Measurements from ENCODE around the gene CCDC12.

The CCDC12 gene

DNA sequence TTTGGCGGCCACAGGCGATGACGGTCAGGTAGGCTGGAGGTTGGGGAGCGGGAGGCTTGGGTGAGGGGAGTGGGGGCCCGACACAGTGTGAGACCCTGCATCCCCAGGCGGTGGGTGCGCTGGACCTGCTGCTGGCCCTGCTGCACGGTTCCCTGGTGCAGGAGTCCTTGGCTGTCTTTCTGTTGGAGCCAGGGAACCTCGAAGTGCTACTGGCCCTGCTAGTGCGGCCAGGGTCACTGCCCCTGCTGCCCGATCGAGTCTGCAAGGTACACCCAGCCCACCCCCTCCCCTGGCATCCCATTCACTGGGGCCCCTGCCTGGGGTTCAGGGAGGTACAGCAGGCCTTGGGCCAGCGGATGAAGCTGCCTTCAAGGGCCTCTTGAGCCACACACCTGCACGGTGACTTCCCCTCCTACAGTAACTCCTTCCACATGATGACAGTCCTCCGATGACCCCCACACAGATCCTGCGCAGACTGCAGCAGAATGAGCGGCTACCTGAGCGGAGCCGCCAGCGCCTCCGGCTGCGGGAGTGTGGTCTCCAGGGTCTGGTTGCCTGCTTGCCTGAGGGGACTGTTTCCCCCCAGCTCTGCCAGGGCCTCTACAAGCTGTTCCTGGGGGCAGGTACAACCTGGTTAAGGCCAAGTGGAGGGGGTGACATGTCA, 22.4 kb upstream of the CCDC12 start:
- no peak for DNase-seq (ENCODE audit: low read depth)
- TF ChIP-seq MYC (IDR thresholded peaks at IDR 0.05; ENCODE audit: low read depth, low read length) (no peak), MAX (IDR thresholded peaks at IDR 0.05; ENCODE audit: low read depth, low read length) (no peak), POLR2A (IDR thresholded peaks at IDR 0.05; ENCODE audit: extremely low read depth, insufficient read length) (no peak), CTCF (IDR thresholded peaks at IDR 0.05; ENCODE audit: low read depth, low read length) (no peak)
- no peak overlapping the region for H3K4me3 ChIP-seq (ENCODE audit: low read depth, low read length)

DNA sequence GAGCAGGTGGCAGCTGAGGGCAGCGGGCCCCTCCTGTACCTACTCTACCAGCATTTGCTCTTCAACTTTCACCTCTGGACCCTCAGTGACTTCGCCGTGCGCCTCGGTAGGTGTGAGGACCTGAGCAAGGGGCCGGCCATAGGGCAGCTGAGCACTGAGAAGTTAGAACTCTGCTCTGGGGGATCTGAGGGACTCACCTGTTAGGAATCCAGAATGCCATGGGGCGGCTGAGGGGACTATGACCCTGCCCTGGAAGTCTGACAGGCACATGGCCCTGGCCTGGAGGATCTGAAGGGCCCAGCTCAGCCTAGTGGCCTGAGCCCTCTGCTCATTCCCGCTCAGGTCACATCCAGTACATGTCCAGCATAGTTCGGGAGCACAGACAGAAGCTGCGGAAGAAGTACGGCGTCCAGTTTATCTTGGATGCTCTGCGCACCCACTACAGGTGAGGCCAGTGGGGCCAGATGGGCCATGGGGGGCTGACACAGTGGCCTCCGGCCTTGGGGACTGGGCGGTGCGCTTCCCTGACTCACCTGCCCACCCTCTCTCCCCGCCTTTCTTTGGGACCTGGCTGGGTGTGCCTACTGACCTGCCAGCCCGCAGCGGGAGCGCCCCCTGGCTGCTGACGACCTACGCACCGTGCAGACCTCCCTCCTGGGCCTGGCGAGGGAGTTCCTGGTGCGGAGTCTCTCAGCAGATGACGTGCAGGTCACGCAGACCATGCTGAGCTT, 21.7 kb upstream of the CCDC12 start:
- TF ChIP-seq POLR2A (IDR thresholded peaks at IDR 0.05; ENCODE audit: extremely low read depth, insufficient read length) (no peak), MYC (IDR thresholded peaks at IDR 0.05; ENCODE audit: low read depth, low read length) (no peak), CTCF (IDR thresholded peaks at IDR 0.05; ENCODE audit: low read depth, low read length) (peak; percentile 76), MAX (IDR thresholded peaks at IDR 0.05; ENCODE audit: low read depth, low read length) (no peak)
- no peak overlapping the region for H3K4me3 ChIP-seq (ENCODE audit: low read depth, low read length)
- DNase-seq (ENCODE audit: low read depth) = peak; percentile 73

- DNase-seq (ENCODE audit: low read depth) = no peak
- TF ChIP-seq MYC (IDR thresholded peaks at IDR 0.05; ENCODE audit: low read depth, low read length) (no peak), MAX (IDR thresholded peaks at IDR 0.05; ENCODE audit: low read depth, low read length) (no peak), CTCF (IDR thresholded peaks at IDR 0.05; ENCODE audit: low read depth, low read length) (no peak), POLR2A (IDR thresholded peaks at IDR 0.05; ENCODE audit: extremely low read depth, insufficient read length) (no peak)
- H3K4me3 ChIP-seq (ENCODE audit: low read depth, low read length) = no peak overlapping the region
Observed at GRCh38 chr3:46997453-46998091, 21.0 kb upstream of the CCDC12 start.

- no peak overlapping the region for H3K4me3 ChIP-seq (ENCODE audit: low read depth, low read length)
- no peak for DNase-seq (ENCODE audit: low read depth)
- no peak for TF ChIP-seq CTCF (IDR thresholded peaks at IDR 0.05; ENCODE audit: low read depth, low read length)
- TF ChIP-seq MYC (IDR thresholded peaks at IDR 0.05; ENCODE audit: low read depth, low read length) = no peak
- TF ChIP-seq POLR2A (IDR thresholded peaks at IDR 0.05; ENCODE audit: extremely low read depth, insufficient read length) = no peak
- no peak for TF ChIP-seq MAX (IDR thresholded peaks at IDR 0.05; ENCODE audit: low read depth, low read length)
Observed at GRCh38 chr3:46996689-46997452, 20.3 kb upstream of the CCDC12 start.

DNA sequence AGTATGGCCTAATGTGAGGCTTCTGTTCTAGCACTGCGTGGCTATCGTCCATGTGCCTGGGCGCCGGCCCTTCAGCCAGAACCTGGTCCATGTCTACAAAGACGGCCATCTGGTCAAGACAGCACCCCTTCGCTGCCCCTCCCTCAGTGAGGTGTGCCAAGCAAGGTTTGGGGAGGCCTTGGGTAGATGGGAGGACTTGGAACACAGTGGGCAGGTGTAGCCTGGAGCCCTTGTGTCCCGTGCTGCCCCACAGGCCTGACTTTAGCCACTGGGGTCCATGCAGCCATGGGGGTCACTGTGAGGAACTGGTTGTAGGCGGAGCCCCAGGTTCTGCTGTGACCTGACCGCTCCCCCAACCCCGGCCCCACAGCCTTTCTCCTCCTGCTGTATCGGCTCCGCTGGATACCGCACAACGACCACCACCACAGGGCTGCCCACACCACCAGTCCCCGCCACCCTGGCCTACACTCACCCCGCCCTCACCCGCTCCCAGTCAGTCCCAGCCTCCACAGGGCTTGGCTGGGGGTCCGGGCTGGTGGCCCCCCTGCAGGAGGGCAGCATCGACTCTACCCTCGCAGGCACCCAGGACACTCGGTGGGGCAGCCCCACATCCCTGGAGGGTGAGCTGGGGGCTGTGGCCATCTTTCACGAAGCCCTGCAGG, 19.5 kb upstream of the CCDC12 start:
- TF ChIP-seq MAX (IDR thresholded peaks at IDR 0.05; ENCODE audit: low read depth, low read length) = no peak
- TF ChIP-seq POLR2A (IDR thresholded peaks at IDR 0.05; ENCODE audit: extremely low read depth, insufficient read length) = no peak
- no peak for TF ChIP-seq MYC (IDR thresholded peaks at IDR 0.05; ENCODE audit: low read depth, low read length)
- TF ChIP-seq CTCF (IDR thresholded peaks at IDR 0.05; ENCODE audit: low read depth, low read length) = no peak
- H3K4me3 ChIP-seq (ENCODE audit: low read depth, low read length) = no peak overlapping the region
- DNase-seq (ENCODE audit: low read depth) = no peak
